Measurements from ENCODE around the gene CPT1A. TPM values are rescaled to one million over a fixed set of nuclear protein-coding genes. Genes with fewer than 3 reads are reported as not detected.

The CPT1A gene
- total RNA-seq, 1 experiment from 2014 or later, result 6.3 TPM

DNA sequence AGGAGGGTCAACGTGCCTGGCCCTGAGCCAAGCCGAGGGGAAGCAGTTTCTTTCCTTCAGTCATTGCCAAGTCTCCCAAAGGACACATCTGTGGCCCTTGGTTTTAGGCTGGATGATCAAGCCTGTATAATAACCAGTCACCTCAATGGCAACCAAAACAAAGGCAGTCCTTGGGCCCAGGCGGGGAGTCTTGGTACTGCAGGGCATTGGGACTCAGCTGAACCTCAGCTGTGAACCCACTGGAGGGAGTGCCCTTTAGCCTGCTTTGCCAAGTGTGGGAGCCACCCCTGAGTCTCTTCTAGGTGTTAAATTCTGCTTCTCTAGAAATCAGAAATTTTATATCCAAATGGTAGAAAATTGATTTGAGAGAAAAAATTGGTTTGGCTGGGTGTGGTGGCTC is 36.9 kb downstream of the CPT1A start:
- Histone ChIP-seq H3K27me3 (replicated peaks; ENCODE audit: control insufficient read depth, insufficient read depth, low read length) (no peaks in the 10 kb centered on the region), H3K4me3 (ENCODE audit: low read depth, low read length) (no peak overlapping the region), H3K9me3 (no peaks in the 10 kb centered on the region), H3K4me1 (no peaks in the 10 kb centered on the region), H3K36me3 (ENCODE audit: control insufficient read depth, insufficient read depth, low read length) (no peaks in the 10 kb centered on the region)
- Mint-ChIP-seq H3K36me3 (ENCODE audit: insufficient read depth, unreplicated experiment) (no peaks in the 10 kb centered on the region), H3K4me1 (ENCODE audit: low read depth, unreplicated experiment) (no peaks in the 10 kb centered on the region), H3K9me3 (ENCODE audit: unreplicated experiment) (no peaks in the 10 kb centered on the region), H3K27me3 (ENCODE audit: insufficient read depth, unreplicated experiment) (no peaks in the 10 kb centered on the region), H3K27ac (ENCODE audit: unreplicated experiment) (no peak overlapping the region), H3K4me3 (ENCODE audit: unreplicated experiment) (no peak overlapping the region)
- POLR2A ChIA-PET, result no interaction called here
- no TSS peak for BruUV-seq (replicated peaks)
- CTCF ChIA-PET, result no interaction called here
- TF ChIP-seq, protein P1, sequence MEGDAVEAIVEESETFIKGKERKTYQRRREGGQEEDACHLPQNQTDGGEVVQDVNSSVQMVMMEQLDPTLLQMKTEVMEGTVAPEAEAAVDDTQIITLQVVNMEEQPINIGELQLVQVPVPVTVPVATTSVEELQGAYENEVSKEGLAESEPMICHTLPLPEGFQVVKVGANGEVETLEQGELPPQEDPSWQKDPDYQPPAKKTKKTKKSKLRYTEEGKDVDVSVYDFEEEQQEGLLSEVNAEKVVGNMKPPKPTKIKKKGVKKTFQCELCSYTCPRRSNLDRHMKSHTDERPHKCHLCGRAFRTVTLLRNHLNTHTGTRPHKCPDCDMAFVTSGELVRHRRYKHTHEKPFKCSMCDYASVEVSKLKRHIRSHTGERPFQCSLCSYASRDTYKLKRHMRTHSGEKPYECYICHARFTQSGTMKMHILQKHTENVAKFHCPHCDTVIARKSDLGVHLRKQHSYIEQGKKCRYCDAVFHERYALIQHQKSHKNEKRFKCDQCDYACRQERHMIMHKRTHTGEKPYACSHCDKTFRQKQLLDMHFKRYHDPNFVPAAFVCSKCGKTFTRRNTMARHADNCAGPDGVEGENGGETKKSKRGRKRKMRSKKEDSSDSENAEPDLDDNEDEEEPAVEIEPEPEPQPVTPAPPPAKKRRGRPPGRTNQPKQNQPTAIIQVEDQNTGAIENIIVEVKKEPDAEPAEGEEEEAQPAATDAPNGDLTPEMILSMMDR (IDR thresholded peaks at IDR 0.05; ENCODE audit: insufficient read depth in 1 of 2, low read depth in 1 of 2, low read length in 1 of 2, severe bottlenecking in 1 of 2, unreplicated experiment in 1 of 2), result peak in 1 of 2 experiments; percentile 39
- intact Hi-C loops (cut with micrococcal nuclease; ENCODE audit: unreplicated experiment), result no loop called here
- peak in 1 of 2 experiments; percentile 33 for DNase-seq

DNA sequence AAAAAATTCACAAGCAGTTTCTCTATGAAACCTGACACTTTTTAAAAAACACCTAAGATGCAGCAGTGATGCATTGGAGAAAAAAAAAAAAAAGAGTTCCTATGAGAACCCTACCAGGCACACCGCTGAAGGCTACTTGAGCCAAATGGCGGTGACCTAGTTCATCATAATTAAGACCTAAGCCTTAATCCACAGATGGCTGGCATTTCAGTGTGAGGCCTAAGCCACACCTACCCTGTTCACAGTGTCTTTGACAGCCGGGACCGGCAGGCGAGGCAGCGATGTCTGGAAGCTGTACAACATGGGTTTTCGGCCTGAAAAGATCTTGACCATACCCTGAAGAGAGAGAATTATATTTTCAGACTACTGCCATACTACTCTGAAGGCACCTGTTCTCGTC is 38.0 kb downstream of the CPT1A start:
- Histone ChIP-seq H3K27me3 (replicated peaks; ENCODE audit: control insufficient read depth, insufficient read depth, low read length) (no peaks in the 10 kb centered on the region), H3K4me3 (ENCODE audit: low read depth, low read length) (no peak overlapping the region), H3K9me3 (no peaks in the 10 kb centered on the region), H3K4me1 (no peaks in the 10 kb centered on the region), H3K36me3 (ENCODE audit: control insufficient read depth, insufficient read depth, low read length) (no peaks in the 10 kb centered on the region)
- H3K4me3 Mint-ChIP-seq (ENCODE audit: unreplicated experiment), result no peak overlapping the region
- no peak overlapping the region for H3K27ac Mint-ChIP-seq (ENCODE audit: unreplicated experiment)
- H3K9me3 Mint-ChIP-seq (ENCODE audit: unreplicated experiment), result no peaks in the 10 kb centered on the region
- no peaks in the 10 kb centered on the region for H3K27me3 Mint-ChIP-seq (ENCODE audit: insufficient read depth, unreplicated experiment)
- ChIA-PET POLR2A (no interaction called here), CTCF (no interaction called here)
- BruUV-seq (replicated peaks), result no TSS peak
- no peaks in the 10 kb centered on the region for H3K36me3 Mint-ChIP-seq (ENCODE audit: insufficient read depth, unreplicated experiment)
- DNase-seq, result no peak
- TF ChIP-seq, protein P1 (IDR thresholded peaks at IDR 0.05; ENCODE audit: insufficient read depth in 1 of 2, low read depth in 1 of 2, low read length in 1 of 2, severe bottlenecking in 1 of 2, unreplicated experiment in 1 of 2), result no peak
- intact Hi-C loops (cut with micrococcal nuclease; ENCODE audit: unreplicated experiment), result no loop called here
- H3K4me1 Mint-ChIP-seq (ENCODE audit: low read depth, unreplicated experiment), result no peaks in the 10 kb centered on the region

DNA sequence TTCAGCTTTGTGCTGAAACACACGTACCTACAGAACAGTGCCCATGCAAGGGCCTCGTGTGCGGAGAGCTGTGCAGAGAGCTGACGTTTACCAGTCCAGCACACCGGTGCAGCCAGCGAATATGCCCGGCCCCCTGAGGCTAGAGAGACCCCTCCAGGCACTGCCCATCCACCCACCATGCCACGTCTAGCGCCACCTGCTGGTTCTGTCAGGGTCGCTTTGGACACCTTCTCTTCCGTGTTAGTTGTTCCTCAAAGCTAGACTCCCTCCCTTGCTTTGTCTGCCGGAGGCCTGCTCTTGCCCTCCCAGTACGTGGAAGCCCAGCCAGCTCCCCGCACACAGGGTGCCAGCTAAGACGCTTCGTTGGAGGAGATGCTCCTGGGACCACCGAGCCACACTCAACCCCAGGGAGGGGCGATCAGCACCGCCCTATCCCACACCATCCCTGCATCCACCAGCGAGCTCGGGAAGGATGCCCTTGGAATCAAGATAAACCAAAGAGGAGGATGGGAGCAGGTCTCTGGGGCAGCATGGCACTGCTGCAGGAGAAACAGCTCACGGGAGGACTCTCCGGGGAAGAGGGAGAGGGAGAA is 43.4 kb downstream of the CPT1A start:
- peak in 1 of 2 experiments; percentile 60 for DNase-seq
- Mint-ChIP-seq H3K9me3 (ENCODE audit: unreplicated experiment) (no peaks in the 10 kb centered on the region), H3K4me1 (ENCODE audit: low read depth, unreplicated experiment) (no peaks in the 10 kb centered on the region), H3K4me3 (ENCODE audit: unreplicated experiment) (no peak overlapping the region), H3K36me3 (ENCODE audit: insufficient read depth, unreplicated experiment) (no peaks in the 10 kb centered on the region), H3K27me3 (ENCODE audit: insufficient read depth, unreplicated experiment) (no peaks in the 10 kb centered on the region), H3K27ac (ENCODE audit: unreplicated experiment) (no peak overlapping the region)
- Histone ChIP-seq H3K27me3 (replicated peaks; ENCODE audit: control insufficient read depth, insufficient read depth, low read length) (no peaks in the 10 kb centered on the region), H3K9me3 (no peaks in the 10 kb centered on the region), H3K4me1 (no peaks in the 10 kb centered on the region), H3K4me3 (ENCODE audit: low read depth, low read length) (no peak overlapping the region), H3K36me3 (ENCODE audit: control insufficient read depth, insufficient read depth, low read length) (no peaks in the 10 kb centered on the region)
- ChIA-PET POLR2A (no interaction called here), CTCF (interaction anchor here (0.9 to 1.5 kb wide), 4 partner anchors 10 to 166 kb away, joined by 3 to 4 read pairs (median 4); no protein-coding TSS in a partner anchor)
- BruUV-seq (replicated peaks), result no TSS peak
- intact Hi-C loops (cut with micrococcal nuclease; ENCODE audit: unreplicated experiment), result no loop called here
- TF ChIP-seq, protein P1 (IDR thresholded peaks at IDR 0.05; ENCODE audit: insufficient read depth in 1 of 2, low read depth in 1 of 2, low read length in 1 of 2, severe bottlenecking in 1 of 2, unreplicated experiment in 1 of 2), result peak; percentile 73 to 83

Data from Caco-2 (cell line).